Activated CD4-positive, alpha-beta T cell treated with anti-CD3 and anti-CD28 coated beads for 4 hours (primary cell): ENCODE data around the gene RPH3AL.

Experiments
- DNase-seq, 2 donors: peaks; one replicate each; pipeline ENCODE4 v3.0.0-alpha.2; 2020

The RPH3AL gene

GRCh38 chr17:296906-297690 lies 55.5 kb downstream of the RPH3AL start:
- no peak for DNase-seq

DNA sequence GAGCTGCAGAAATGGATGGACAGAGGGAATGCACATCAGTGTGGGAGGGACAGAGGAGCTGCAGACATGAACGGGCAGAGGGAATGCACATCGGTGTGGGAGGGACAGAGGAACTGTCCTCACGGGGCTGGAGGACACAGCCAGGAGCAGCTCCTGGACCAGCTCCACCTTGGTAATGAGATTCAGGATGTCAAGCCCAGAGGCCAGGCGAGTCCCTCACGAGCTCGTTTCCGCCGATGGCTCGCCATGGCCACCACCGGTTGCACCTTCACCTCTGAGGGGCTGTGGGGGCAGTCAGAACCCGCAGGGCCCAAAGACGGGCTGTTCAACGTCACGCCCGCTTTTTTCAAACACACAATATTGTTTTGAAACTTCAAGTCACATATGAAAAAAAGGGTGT lies 56.2 kb downstream of the RPH3AL start:
- no peak for DNase-seq

- DNase-seq: no peak
Measured at GRCh38 chr17:292531-293382, 59.9 kb downstream of the RPH3AL start.

DNA sequence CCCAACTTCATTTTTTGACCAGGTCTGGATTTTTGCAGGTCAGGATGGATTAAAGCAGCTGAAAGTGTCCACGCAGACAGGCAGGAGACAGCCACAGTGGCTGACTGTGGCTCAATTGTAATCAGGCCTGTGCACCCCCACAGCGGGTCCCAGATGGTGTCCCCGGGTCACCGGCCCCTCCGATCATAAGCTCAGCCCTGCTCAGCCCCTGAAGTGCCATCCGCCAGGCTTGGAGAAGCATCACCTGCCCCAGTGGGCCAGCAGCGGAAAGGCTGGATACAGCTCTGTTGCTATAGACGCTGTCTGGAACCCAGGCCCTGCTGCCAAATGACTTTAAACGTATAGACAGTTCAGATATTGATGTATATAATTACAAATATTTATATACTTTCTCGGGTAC lies 60.6 kb downstream of the RPH3AL start:
- no peak for DNase-seq

DNA sequence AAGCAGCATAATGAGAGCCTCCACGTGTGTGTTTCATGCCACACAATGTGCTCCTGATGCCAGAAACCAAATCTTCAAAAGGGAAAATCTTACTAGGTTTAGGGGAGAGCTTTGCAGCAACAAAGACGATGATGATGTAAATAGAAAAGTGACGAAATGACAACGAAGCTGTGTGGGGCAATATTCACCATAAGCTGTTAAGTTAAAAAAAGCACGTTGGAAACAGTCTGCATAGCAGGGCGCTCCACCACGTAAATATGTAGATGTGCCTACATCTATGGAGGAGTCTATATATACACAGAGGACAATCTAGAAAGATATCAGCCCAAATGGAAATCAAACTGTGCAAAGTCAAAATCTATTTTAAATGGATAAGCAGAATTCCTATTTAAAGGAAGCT lies 61.0 kb downstream of the RPH3AL start:
- DNase-seq: no peak

DNA sequence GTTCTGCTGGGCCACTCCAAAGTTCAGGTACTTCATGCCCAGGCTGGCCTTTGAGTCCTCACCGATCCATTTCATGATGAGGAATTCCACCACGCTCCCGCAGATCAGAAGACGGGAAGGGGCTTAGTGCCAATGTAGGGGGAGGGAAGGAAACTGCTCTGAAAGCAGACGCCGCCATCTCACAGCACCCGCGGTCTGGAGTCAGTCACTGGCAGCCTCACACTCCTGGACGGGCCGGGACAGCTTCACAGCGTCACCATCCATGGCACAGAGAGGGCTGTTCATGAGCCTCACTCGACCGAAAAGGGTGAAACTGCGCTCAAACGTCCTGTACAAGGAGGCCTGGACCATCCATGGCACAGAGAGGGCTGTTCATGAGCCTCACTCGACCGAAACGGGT lies 62.0 kb downstream of the RPH3AL start:
- no peak for DNase-seq

DNA sequence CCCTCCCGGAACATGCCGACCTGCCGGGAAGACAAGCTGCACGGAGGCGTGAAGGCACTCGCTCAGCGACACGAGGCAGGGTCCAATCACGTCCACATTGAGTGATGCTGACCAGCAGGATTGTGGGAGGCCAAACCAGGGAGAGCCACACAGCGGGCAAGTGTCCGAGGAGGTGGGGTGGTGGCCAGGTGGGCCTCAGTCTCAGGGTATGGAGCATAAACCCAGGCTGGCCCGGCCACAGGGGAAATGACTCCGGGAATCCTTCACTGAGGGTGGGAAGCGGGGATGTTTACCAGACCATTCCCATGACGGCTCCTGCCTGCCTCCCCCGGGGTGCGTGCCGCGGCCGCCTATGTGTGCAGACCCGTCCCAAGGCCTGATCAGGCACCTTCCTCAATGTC lies 62.5 kb downstream of the RPH3AL start:
- DNase-seq: no peak

GRCh38 chr17:289409-289808 lies 63.2 kb downstream of the RPH3AL start:
- DNase-seq: no peak

DNA sequence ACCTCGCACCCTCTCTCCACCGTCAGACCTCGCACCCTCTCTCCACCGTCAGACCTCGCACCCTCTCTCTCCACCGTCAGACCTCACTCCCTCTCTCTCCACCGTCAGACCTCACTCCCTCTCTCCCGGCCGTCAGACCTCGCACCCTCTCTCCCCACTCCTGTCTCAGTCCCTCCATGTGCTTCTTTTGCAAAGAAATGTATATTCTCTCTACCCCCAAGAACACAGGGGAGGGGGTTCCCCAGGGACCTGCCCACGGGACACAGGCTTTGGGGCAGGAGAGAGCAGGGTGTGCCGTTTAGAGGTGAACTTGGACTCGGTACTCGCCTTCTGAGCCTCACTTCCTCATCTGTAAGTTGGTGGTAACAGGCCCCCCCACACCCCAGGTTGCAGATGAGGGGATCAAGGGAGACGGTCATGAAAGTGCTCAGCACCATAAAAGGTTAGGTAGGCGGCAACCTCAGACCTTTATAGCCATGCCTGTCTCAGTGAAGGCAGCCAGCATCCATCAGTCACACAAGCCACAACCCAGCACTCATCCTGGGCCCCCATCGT lies 63.7 kb downstream of the RPH3AL start:
- DNase-seq: no peak

- DNase-seq: no peak
Measured at GRCh38 chr17:286571-286970, 66.0 kb downstream of the RPH3AL start.

DNA sequence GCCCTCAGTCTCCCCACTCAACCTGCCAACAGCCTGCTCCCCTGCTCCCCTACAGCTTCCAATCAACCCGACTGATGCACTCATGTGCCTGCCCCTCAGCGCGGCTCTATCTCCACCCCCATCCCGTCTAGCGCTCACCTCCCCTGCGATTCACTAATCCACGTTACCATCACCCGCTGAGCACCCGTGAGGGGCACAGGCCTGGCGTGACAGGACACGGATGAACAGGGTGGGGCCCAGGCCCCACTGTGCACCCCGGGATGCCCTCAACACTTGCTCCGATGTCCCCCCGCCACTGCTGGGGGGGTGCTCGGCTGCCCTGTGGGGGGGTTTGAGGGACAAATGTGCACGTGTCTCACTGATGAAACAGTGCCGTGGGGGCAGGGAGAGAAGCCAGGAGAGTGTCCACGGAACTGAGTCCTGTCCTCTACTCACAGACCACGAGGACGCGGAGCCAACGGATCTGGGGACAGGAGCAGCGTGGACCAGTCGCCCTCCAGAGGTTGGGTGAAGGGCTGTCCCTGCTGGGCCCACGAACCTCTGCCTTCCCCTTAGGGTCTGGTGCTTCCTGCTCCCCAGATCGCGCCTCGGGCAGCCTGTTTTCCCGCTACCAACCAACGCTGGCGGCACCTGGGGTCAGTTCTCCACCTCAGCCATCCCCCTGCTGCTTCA lies 66.7 kb downstream of the RPH3AL start:
- no peak for DNase-seq

- DNase-seq: no peak
Measured at GRCh38 chr17:284676-285355, 67.8 kb downstream of the RPH3AL start.

DNA sequence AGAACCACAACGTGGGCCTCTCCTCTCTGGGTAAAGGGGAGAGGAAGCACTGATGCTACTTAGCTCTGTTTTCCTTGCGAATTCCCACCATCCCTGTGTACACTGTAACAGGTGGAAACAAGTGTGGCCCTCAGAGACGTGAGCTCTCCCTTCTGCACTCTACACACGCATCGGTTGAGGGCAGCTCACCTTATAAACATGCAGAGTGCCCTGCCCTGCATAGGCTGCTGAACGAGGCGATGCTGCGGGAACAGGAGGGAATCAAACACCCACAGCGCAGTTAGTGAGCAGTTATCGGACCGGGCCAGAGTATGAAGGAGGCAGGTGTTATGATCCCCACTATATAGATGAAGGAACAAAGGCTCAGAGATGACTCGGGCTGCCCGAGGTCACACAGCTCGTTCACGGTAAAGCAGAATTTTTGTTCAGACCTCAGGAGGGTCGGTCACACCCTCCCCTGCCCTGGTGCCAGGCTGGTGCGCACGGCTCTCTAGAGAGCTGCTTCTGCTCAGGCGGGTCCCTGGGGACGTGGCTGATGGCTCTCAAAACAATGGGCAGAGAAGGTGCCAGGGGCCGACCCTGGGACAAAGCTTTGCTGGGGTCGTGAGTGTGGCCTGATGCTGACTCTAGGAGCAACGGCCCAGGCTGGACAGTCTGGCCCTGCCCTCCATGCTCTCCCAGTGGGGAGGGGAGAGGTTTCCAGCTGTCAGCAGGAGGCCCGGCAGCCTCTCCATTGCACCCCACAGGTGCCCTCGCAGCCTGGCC lies 68.5 kb downstream of the RPH3AL start:
- no peak for DNase-seq

GRCh38 chr17:282912-283882 lies 69.4 kb downstream of the RPH3AL start:
- DNase-seq: no peak

- DNase-seq: no peak
Measured at GRCh38 chr17:282000-282911, 70.4 kb downstream of the RPH3AL start.

DNA sequence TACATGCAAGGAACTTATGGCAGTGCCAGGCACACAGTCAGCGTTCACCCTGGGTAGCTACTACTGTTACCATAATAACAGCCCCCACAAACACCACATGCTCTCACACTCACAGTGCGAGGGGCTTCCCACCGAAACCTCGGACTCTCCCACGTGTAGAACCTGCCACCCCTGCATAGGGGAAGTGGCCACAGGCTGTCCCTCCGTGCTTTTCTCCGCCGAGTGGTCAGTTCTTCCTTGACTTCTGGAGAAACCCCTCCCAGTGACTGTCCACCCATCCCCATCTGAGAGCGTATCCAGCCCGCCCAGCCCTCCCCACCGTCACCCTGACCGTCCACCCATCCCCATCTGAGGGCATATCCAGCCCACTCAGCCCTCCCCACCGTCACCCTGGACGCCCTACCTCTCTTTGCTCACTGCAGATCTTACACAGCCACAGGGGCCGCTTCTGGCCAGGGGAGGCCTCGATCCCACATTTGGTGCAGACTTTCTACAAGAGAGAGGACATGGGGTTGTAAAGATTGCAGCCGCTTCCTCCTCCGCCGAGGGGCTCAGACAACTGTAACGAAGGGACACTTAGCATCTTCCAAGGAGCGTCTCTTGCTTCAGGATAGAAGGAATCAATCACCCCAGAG lies 71.1 kb downstream of the RPH3AL start:
- DNase-seq: no peak

DNA sequence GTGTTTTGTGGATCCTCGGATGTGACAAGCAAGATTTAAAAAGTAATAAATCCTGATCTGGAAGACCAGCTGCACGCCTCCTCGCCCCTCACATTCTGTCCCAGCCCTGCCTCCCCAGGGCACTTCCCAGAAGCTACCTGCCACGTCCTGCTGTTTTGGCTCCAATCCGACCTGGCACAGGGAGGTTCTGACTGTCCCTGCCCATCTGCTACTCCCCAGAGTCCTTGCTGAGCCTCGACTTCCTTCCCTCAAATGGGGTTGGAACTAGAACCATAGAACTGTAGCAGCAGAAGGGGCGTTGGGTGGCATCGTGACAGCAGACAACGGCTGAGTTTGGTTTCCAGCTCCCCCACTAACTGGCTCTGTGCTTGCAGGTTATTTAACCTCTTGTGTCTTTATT lies 71.7 kb downstream of the RPH3AL start:
- no peak for DNase-seq

- no peak for DNase-seq
Measured at GRCh38 chr17:280216-280615, 72.4 kb downstream of the RPH3AL start.

DNA sequence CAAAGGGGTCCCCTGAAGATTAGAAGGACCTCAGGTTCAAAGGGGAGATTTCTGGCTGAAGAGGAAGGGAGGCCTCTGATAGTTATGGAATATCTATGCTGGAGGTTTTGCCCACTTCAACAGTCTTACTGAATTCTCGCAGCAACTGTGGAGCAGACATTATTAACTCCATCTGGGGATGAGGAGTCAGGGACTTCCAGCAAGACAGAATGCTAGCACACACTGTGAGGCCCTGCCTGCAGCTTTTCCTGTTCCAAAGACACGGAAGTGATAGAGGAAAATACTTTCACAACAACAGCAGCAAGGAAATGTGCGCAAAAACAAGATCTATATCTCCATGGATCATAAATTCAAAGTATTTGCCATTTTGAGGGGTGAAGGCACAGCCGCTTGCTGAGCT lies 72.8 kb downstream of the RPH3AL start:
- no peak for DNase-seq
